HG02610 (cell line): ENCODE data around the gene PRXL2B.
"Not testable (repeated sequence)": the region's sequence is repeated elsewhere in the genome, so short reads cannot be mapped to it uniquely, and the experiment has no call there.

Experiments
- ATAC-seq: cut with Tn5 transposase; IDR thresholded peaks from one replicate; pipeline ENCODE4 v1.9.1; 2021; ENCODE audit warnings: mild to moderate bottlenecking, moderate library complexity; ENCODE audit not compliant: unreplicated experiment

Gene PRXL2B

GRCh38 chr1:2564006-2564814 is 22.4 kb upstream of the PRXL2B start:
- ATAC-seq = no peak

- ATAC-seq = no peak
These were observed 21.7 kb upstream of the PRXL2B start for GRCh38 chr1:2564815-2565374.

- ATAC-seq = no peak
These were observed 20.2 kb upstream of the PRXL2B start for GRCh38 chr1:2566101-2567045.

- ATAC-seq = no peak
These were observed 19.4 kb upstream of the PRXL2B start for GRCh38 chr1:2567083-2567679.

- not testable (repeated sequence) for ATAC-seq
These were observed 18.3 kb upstream of the PRXL2B start for GRCh38 chr1:2568187-2568816.

- no peak for ATAC-seq
These were observed 17.5 kb upstream of the PRXL2B start for GRCh38 chr1:2569060-2569459.

GRCh38 chr1:2569703-2570102 is 16.9 kb upstream of the PRXL2B start:
- ATAC-seq = not testable (repeated sequence)

GRCh38 chr1:2570332-2570731 is 16.2 kb upstream of the PRXL2B start:
- ATAC-seq = no peak

- ATAC-seq = no peak
These were observed 15.2 kb upstream of the PRXL2B start for GRCh38 chr1:2571348-2571747.

GRCh38 chr1:2573250-2573920 is 13.2 kb upstream of the PRXL2B start:
- no peak for ATAC-seq

GRCh38 chr1:2574350-2574749 is 12.2 kb upstream of the PRXL2B start:
- ATAC-seq = no peak

GRCh38 chr1:2575801-2576663 is 10.5 kb upstream of the PRXL2B start:
- ATAC-seq = no peak

- ATAC-seq = peak; percentile 40
These were observed 9.0 kb upstream of the PRXL2B start for GRCh38 chr1:2577565-2578075.

- no peak for ATAC-seq
These were observed 7.8 kb upstream of the PRXL2B start for GRCh38 chr1:2578758-2579118.

- ATAC-seq = no peak
These were observed 5.9 kb upstream of the PRXL2B start for GRCh38 chr1:2580691-2581090.

- no peak for ATAC-seq
These were observed 4.2 kb upstream of the PRXL2B start for GRCh38 chr1:2582391-2582790.

GRCh38 chr1:2583331-2583791 is 3.2 kb upstream of the PRXL2B start:
- ATAC-seq = no peak

GRCh38 chr1:2583871-2584351 is 2.7 kb upstream of the PRXL2B start:
- ATAC-seq = no peak
